HG03558 (cell line): Measurements from ENCODE around the gene TCP1.
"Not testable (repeated sequence)": the region's sequence is repeated elsewhere in the genome, so short reads cannot be mapped to it uniquely, and the experiment has no call there.

Experiments used
- ATAC-seq: cut with Tn5 transposase; IDR thresholded peaks from one replicate; pipeline ENCODE4 v1.9.1; 2021; ENCODE audit warnings: moderate number of reproducible peaks; ENCODE audit not compliant: unreplicated experiment; ENCODE audit errors: extremely low read depth

TCP1 gene

DNA sequence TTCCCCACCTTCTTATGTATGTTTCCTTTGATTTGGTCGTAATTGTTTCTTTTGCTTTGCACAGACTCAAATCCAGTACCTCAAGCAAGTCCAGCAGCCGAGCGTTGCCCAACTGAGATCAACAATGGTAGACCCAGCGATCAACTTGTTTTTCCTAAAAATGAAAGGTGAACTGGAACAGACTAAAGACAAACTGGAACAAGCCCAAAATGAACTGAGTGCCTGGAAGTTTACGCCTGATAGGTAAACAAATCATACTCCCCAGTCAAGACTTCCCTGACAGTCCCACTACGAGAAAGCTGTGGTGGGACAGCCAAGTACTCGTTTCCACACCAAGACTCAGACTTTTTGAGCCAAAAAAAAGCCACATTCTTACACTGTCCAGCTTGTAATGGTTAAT, 41.3 kb downstream of the TCP1 start:
- ATAC-seq, result not testable (repeated sequence)

- ATAC-seq, result no peak
Measured at GRCh38 chr6:159746759-159747158, 42.6 kb downstream of the TCP1 start.

DNA sequence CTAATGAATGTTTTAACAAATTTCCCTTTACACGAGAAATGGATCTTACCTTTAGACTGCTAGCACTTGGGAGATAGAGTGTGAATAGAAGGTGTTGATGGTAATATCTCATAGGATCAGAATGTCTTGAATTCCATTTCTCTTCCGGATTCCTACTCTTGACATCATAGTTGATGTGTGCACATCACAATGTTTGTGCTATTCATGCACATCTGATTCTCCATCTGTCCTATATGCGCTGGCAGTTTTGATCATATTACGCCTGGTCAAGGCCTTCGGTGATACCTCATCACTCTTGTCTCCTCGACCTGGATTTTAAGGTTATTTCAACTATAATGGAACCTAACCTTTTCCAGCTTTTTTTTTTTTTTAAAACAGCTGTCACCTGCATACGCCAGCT, 44.3 kb downstream of the TCP1 start:
- no peak for ATAC-seq

DNA sequence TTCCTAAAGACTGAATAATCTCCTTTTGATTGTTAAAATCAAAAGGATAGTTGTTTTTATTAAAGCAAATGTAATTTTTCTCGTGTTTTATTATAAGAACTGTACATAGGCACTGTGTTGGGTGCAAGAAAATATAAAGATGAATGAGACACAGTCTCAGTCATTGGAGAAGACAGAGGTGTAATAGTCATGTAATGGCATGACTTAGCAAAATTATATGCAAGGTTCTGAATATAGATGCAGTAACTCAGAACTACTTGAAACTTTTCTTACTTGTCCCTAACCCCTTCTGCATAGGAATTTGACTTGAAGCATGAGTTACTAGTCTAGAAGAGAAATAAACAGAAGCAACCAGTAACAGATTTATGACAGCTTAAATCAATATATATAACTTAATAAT, 47.2 kb downstream of the TCP1 start:
- ATAC-seq, result no peak

DNA sequence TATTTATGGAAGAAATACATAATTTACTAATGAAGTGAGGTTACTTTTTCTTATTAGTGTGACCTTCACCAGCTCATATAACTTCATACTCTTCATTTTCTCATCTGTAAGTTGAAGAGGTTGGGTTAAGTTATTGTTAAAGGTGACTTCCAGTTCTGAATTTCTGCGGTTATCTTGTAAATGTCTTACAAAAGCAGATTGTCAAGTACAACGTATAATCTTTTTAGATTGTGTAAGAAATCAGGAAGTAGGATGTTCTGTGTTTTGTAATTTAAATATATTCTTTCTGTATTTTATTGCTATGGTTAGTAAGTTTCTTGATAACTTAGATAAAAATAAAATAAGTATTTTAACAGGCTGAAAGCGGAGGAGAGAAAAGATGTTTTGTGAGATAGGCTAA, 50.1 kb downstream of the TCP1 start:
- ATAC-seq, result no peak

DNA sequence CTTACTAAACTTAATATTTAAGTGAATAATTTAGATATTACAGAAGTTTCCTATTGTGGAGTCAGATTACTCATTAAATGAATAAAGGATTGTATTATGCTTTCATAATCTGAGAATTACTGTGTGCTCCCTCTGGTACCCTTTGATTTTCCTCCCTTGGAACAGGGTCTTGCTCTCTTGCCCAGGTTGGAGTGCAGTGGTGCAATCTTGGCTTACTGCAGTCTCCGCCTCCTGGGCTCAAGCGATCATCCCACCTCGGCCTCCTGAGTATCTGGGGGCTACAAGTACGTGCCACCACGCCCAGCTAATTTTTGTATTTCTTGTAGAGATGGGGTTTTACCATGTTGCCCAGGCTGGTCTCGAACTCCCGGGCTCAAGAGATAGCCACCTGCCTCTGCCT, 52.5 kb downstream of the TCP1 start:
- no peak for ATAC-seq

GRCh38 chr6:159733395-159733794, 56.0 kb downstream of the TCP1 start:
- ATAC-seq, result not testable (repeated sequence)

- not testable (repeated sequence) for ATAC-seq
Measured at GRCh38 chr6:159732550-159732949, 56.9 kb downstream of the TCP1 start.

DNA sequence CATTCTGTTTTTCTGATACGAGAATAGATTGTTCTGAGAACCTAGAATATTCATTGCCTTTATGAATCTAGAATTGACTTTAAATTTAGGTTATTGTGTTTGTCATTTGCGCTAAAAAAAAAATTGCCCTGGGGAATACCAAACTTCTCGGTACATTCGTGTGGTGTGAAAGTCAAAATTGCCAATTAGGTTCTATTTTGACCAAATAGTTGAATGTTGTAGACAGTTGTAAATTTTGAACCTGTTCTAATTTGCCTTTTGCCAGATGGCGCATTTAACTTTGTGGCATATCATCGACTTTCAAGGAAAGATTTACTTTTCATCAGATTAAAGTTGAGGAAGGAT, 59.1 kb downstream of the TCP1 start:
- no peak for ATAC-seq

- ATAC-seq, result no peak
Measured at GRCh38 chr6:159729598-159730331, 59.6 kb downstream of the TCP1 start.

GRCh38 chr6:159728531-159728964, 60.9 kb downstream of the TCP1 start:
- ATAC-seq, result no peak
